Motor neuron (in vitro differentiated cells): Measurements from ENCODE around the gene AMIGO1. TPM values are rescaled to one million over a fixed set of nuclear protein-coding genes. Genes with fewer than 3 reads are reported as not detected.

ENCODE experiments used
- total RNA-seq, 8 experiments: library from RNA; unstranded; fragments of 300-600 nt; gene quantifications; 2 replicates each; pipeline versions ENCODE4 v1.2.3 to v1.2.4, GENCODE V29; 2022

The AMIGO1 gene
- total RNA-seq, 8 experiments from 2014 or later, result 3.5 to 11.5 (median 6.7) TPM

Other genes with a start within 250 kb of the AMIGO1 start
- gene PSRC1, start 226.6 kb downstream of the AMIGO1 start, total RNA-seq, result 100 to 1,000 TPM in 2 of 8 experiments, 10 to 100 TPM in 5, 1 to 10 TPM in 1; 7.0 to 118 (median 12.9) TPM
- under 1 TPM in 3 of 8 experiments, not detected in 5; 0.67 to 0.92 (median 0.81) TPM for gene MYBPHL, start 202.7 kb downstream of the AMIGO1 start, total RNA-seq
- gene SORT1, start 111.8 kb downstream of the AMIGO1 start, total RNA-seq, result 10 to 100 TPM in 7 of 8 experiments, 1 to 10 TPM in 1; 6.7 to 52.3 (median 41.4) TPM
- 100 to 1,000 TPM in 1 of 8 experiments, 10 to 100 TPM in 7; 47.3 to 100 (median 72.2) TPM for gene PSMA5, start 83.3 kb downstream of the AMIGO1 start, total RNA-seq
- gene SYPL2, start 43.2 kb downstream of the AMIGO1 start, total RNA-seq, result 1 to 10 TPM in 2 of 8 experiments, under 1 TPM in 6; 0.11 to 2.2 (median 0.81) TPM
- gene ATXN7L2, start 25.8 kb downstream of the AMIGO1 start, total RNA-seq, result 10 to 100 TPM in 4 of 8 experiments, 1 to 10 TPM in 4; 3.7 to 20.1 (median 9.8) TPM
- 10 to 100 TPM in 2 of 8 experiments, 1 to 10 TPM in 6; 5.8 to 12.6 (median 7.5) TPM for gene CYB561D1, start 15.6 kb downstream of the AMIGO1 start, total RNA-seq
- gene GPR61, start 30.1 kb upstream of the AMIGO1 start, total RNA-seq, result 1 to 10 TPM in 6 of 8 experiments, under 1 TPM in 2; 0.56 to 5.8 (median 2.6) TPM
- 10 to 100 TPM in 7 of 8 experiments, 1 to 10 TPM in 1; 8.8 to 15.5 (median 13.9) TPM for gene GNAI3, start 38.9 kb upstream of the AMIGO1 start, total RNA-seq
- not detected for gene GNAT2, start 109.9 kb upstream of the AMIGO1 start, total RNA-seq
- gene AMPD2, start 110.1 kb upstream of the AMIGO1 start, total RNA-seq, result 100 to 1,000 TPM in 1 of 8 experiments, 10 to 100 TPM in 7; 46.3 to 100 (median 61.3) TPM
- 10 to 100 TPM in 3 of 8 experiments, 1 to 10 TPM in 5; 6.5 to 46.1 (median 9.1) TPM for gene GSTM4, start 146.4 kb upstream of the AMIGO1 start, total RNA-seq
- gene GSTM2, start 158.3 kb upstream of the AMIGO1 start, total RNA-seq, result 100 to 1,000 TPM in 2 of 8 experiments, 10 to 100 TPM in 6; 18.6 to 116 (median 28.1) TPM
- 1 to 10 TPM in 3 of 8 experiments, not detected in 5; 2.6 to 5.2 (median 3.7) TPM for gene GSTM1, start 178.1 kb upstream of the AMIGO1 start, total RNA-seq
- 1 to 10 TPM in 3 of 8 experiments, under 1 TPM in 4, not detected in 1; 0.05 to 2.9 (median 0.82) TPM for gene GSTM5, start 202.5 kb upstream of the AMIGO1 start, total RNA-seq
- gene GSTM3, start 231.3 kb upstream of the AMIGO1 start, total RNA-seq, result 100 to 1,000 TPM in 3 of 8 experiments, 10 to 100 TPM in 5; 61.8 to 639 (median 82.1) TPM